HCT116 (cell line): ENCODE measurements around the gene SERPINI2. TPM values are rescaled to one million over a fixed set of nuclear protein-coding genes. Genes with fewer than 3 reads are reported as not detected.

ENCODE experiments used
- ATAC-seq: fragments of 200-7000 bp; cut with Tn5 transposase; 2 replicates; pipeline ENCODE4 v1.9.1; 2020; ENCODE audit warnings: mild to moderate bottlenecking, moderate library complexity
- BruUV-seq: library from RNA; stranded (reverse); fragments of 400-500 nt; replicated peaks from 2 replicates; lab custom pipeline; 2021; lab: Mats Ljungman, UMichigan
- CTCF ChIA-PET: fragments of 300-600 bp; sonication (Branson Sonifier 250); formaldehyde crosslinking; loops from one replicate; lab custom pipeline; 2021; ENCODE audit warnings: antibody characterized with exemption; lab: Charles Lee
- POLR2A ChIA-PET: fragments of 300-600, 350-600 bp; sonication (Branson Sonifier 250); formaldehyde crosslinking; loops from one replicate; lab custom pipeline; 2021; ENCODE audit warnings: antibody characterized with exemption; lab: Charles Lee
- RAD21 ChIA-PET, 2 experiments: fragments of 300-600 bp; sonication (Branson Sonifier 250); formaldehyde crosslinking; loops; one replicate each; lab custom pipeline; 2023; ENCODE audit warnings: low total read pairs in 2 of 2; ENCODE audit not compliant: uncharacterized antibody in 2 of 2, unreplicated experiment in 2 of 2, low non-redundant PET in 1 of 2; lab: Charles Lee
- DNase-seq: peaks from one replicate; pipeline ENCODE4 v3.0.0-alpha.2; 2010; ENCODE audit warnings: low read depth, low spot score
- H2AFZ ChIP-seq: fragments of 200-600 bp; shearing (Covaris generic), sonication (generic); 2 replicates; pipeline ENCODE4 v1.6.1; 2017; ENCODE audit warnings: low read depth, mixed run types, mixed read lengths, antibody characterized with exemption, low read length; ENCODE audit not compliant: poor library complexity, severe bottlenecking
- H3K27ac ChIP-seq: 2 replicates; pipeline ENCODE4 v1.5.1; 2012; ENCODE audit warnings: low read depth, low read length
- H3K27me3 ChIP-seq: fragments of 200-600 bp; sonication (generic); 2 replicates; pipeline ENCODE4 v1.6.1; 2016; ENCODE audit warnings: mixed run types, low read length, mixed read lengths; ENCODE audit not compliant: insufficient read depth
- H3K36me3 ChIP-seq, 2 experiments: fragments of 200-500 bp in 1 of 2; fragments of 200-600 bp in 1 of 2; sonication (Bioruptor generic) in 1 of 2; sonication (generic) in 1 of 2; 2 replicates each; pipeline versions ENCODE4 v1.5.1 to v1.6.1; 2014 to 2016; ENCODE audit warnings: low read length in 2 of 2, inconsistent platforms in 1 of 2, mixed read lengths in 1 of 2, mixed run types in 1 of 2; ENCODE audit not compliant: insufficient read depth in 2 of 2, control insufficient read depth in 1 of 2
- H3K4me1 ChIP-seq, 2 experiments: fragments of 200-600 bp in 1 of 2; sonication (generic) in 1 of 2; 2 replicates each; pipeline versions ENCODE4 v1.5.1 to v1.6.1; 2012 to 2017; ENCODE audit warnings: low read length in 2 of 2, inconsistent platforms in 1 of 2, mild to moderate bottlenecking in 1 of 2, mixed read lengths in 1 of 2, mixed run types in 1 of 2, moderate library complexity in 1 of 2; ENCODE audit not compliant: insufficient read depth in 2 of 2, control insufficient read depth in 1 of 2
- H3K4me2 ChIP-seq: fragments of 200-600 bp; sonication (generic); 2 replicates; pipeline ENCODE4 v1.6.1; 2017; ENCODE audit warnings: mixed run types, low read length, mixed read lengths
- H3K4me3 ChIP-seq, 2 experiments: fragments of 200-600 bp in 1 of 2; sonication (generic) in 1 of 2; replicated peaks in 1 of 2; 2 replicates each; pipeline ENCODE4 v1.5.1; 2011 to 2016; ENCODE audit warnings: low read length in 2 of 2, control low read depth in 1 of 2, low read depth in 1 of 2, mild to moderate bottlenecking in 1 of 2, mixed read lengths in 1 of 2, mixed run types in 1 of 2
- H3K79me2 ChIP-seq: fragments of 200-600 bp; sonication (generic); 2 replicates; pipeline ENCODE4 v1.6.1; 2017; ENCODE audit warnings: mild to moderate bottlenecking, mixed run types, low read length, moderate library complexity, mixed read lengths; ENCODE audit not compliant: insufficient read depth
- H3K9ac ChIP-seq: fragments of 200-600 bp; sonication (generic); 2 replicates; pipeline ENCODE4 v1.6.1; 2016; ENCODE audit warnings: low read length, mixed read lengths
- H3K9me2 ChIP-seq: fragments of 200-600 bp; sonication (generic), shearing (Covaris generic); 2 replicates; pipeline ENCODE4 v1.6.1; 2017; ENCODE audit warnings: mixed run types, mild to moderate bottlenecking, moderate library complexity; ENCODE audit not compliant: insufficient read depth
- H3K9me3 ChIP-seq, 2 experiments: fragments of 200-500 bp in 1 of 2; fragments of 200-600 bp in 1 of 2; sonication (Bioruptor generic) in 1 of 2; sonication (generic) in 1 of 2; 2 replicates each; pipeline ENCODE4 v1.6.1; 2014 to 2017; ENCODE audit warnings: low read length in 2 of 2, mixed read lengths in 2 of 2, inconsistent platforms in 1 of 2, low read depth in 1 of 2, mild to moderate bottlenecking in 1 of 2, mixed run types in 1 of 2, moderate library complexity in 1 of 2; ENCODE audit not compliant: control insufficient read depth in 1 of 2, insufficient read depth in 1 of 2
- H4K20me1 ChIP-seq: fragments of 200-600 bp; sonication (generic), shearing (Covaris generic); 2 replicates; pipeline ENCODE4 v1.6.1; 2017; ENCODE audit warnings: mixed run types, mild to moderate bottlenecking, moderate library complexity; ENCODE audit not compliant: insufficient read depth
- CBX3 ChIP-seq: IDR thresholded peaks from 2 replicates; pipeline ENCODE4 v1.6.1; 2012; ENCODE audit warnings: low read depth
- EGR1 ChIP-seq: IDR thresholded peaks from 2 replicates; pipeline ENCODE4 v1.6.1; 2012; ENCODE audit warnings: low read depth
- ELF1 ChIP-seq: IDR thresholded peaks from 2 replicates; pipeline ENCODE4 v1.6.1; 2012; ENCODE audit warnings: low read depth, borderline replicate concordance
- EZH2 ChIP-seq: fragments of 200-600 bp; sonication (generic); IDR thresholded peaks from 2 replicates; pipeline ENCODE4 v1.6.1; 2017; ENCODE audit warnings: antibody characterized with exemption, mixed run types
- FOSL1 ChIP-seq: IDR thresholded peaks from 2 replicates; pipeline ENCODE4 v1.6.1; 2012; ENCODE audit warnings: low read depth
- JUND ChIP-seq: IDR thresholded peaks from 2 replicates; pipeline ENCODE4 v1.6.1; 2012
- MAX ChIP-seq: IDR thresholded peaks from 2 replicates; pipeline ENCODE4 v1.6.1; 2012
- POLR2AphosphoS5 ChIP-seq: IDR thresholded peaks from 2 replicates; pipeline ENCODE4 v1.6.1; 2011; ENCODE audit warnings: mild to moderate bottlenecking, low read depth, low read length, moderate library complexity
- RAD21 ChIP-seq: IDR thresholded peaks from 2 replicates; pipeline ENCODE4 v1.6.1; 2012; ENCODE audit warnings: low read depth, mild to moderate bottlenecking
- SIN3A ChIP-seq: IDR thresholded peaks from 2 replicates; pipeline ENCODE4 v1.6.1; 2012; ENCODE audit warnings: low read depth
- SP1 ChIP-seq: IDR thresholded peaks from 2 replicates; pipeline ENCODE4 v1.6.1; 2012; ENCODE audit warnings: low read depth
- SRF ChIP-seq: IDR thresholded peaks from 2 replicates; pipeline ENCODE4 v1.6.1; 2012; ENCODE audit warnings: low read depth
- TCF7L2 ChIP-seq: IDR thresholded peaks from 2 replicates; pipeline ENCODE4 v1.7.0; 2011; ENCODE audit warnings: borderline replicate concordance, inconsistent platforms; ENCODE audit not compliant: insufficient read depth, insufficient read length; ENCODE audit errors: extremely low read depth
- YY1 ChIP-seq: IDR thresholded peaks from 2 replicates; pipeline ENCODE4 v1.6.1; 2011; ENCODE audit warnings: low read length, low read depth, moderate library complexity, mild to moderate bottlenecking; ENCODE audit not compliant: insufficient replicate concordance; ENCODE audit errors: extremely low read depth
- ZFX ChIP-seq: fragments of 450-650 bp; IDR thresholded peaks from 2 replicates; pipeline ENCODE4 v1.6.1; 2017
- ZNF274 ChIP-seq: fragments of 200-500 bp; sonication (Bioruptor generic); IDR thresholded peaks from 2 replicates; pipeline ENCODE4 v1.6.1; 2014; ENCODE audit warnings: mild to moderate bottlenecking, low read depth, low read length, inconsistent platforms
- intact Hi-C: fragments of 100-400 bp; cut with micrococcal nuclease; formaldehyde crosslinking; loops from 2 replicates; pipeline ENCODE4 v1.10.0; 2022
- total RNA-seq: library from RNA; stranded (reverse); gene quantifications from one replicate; pipeline ENCODE4 v1.2.1, GENCODE V29; 2021; ENCODE audit not compliant: unreplicated experiment
- TF ChIP-seq, protein P1 (sequence below): IDR thresholded peaks from 2 replicates; pipeline ENCODE4 v1.6.1; 2012; ENCODE audit warnings: low read depth
- TF ChIP-seq, protein P2 (sequence below): IDR thresholded peaks from 2 replicates; pipeline ENCODE4 v1.6.1; 2012
- TF ChIP-seq, protein P3 (sequence below): IDR thresholded peaks from 2 replicates; pipeline ENCODE4 v1.6.1; 2011; ENCODE audit warnings: mild to moderate bottlenecking, low read length, moderate library complexity; ENCODE audit not compliant: insufficient replicate concordance; ENCODE audit errors: extremely low read depth

The SERPINI2 gene
- total RNA-seq, 1 experiment from 2014 or later: 0.27 TPM

- Histone ChIP-seq H3K9me2 (no peaks in the 10 kb centered on the region), H3K4me2 (no peak overlapping the region), H3K27me3 (no peaks in the 10 kb centered on the region), H3K9ac (no peak overlapping the region), H2AFZ (no peak overlapping the region), H4K20me1 (no peaks in the 10 kb centered on the region), H3K36me3 (no peaks in the 10 kb centered on the region), H3K4me3 (no peak overlapping the region), H3K27ac (no peak overlapping the region), H3K9me3 (no peaks in the 10 kb centered on the region), H3K4me1 (no peaks in the 10 kb centered on the region), H3K79me2 (no peaks in the 10 kb centered on the region)
- TF ChIP-seq EGR1: no peak
- TF ChIP-seq ELF1: no peak
- no peak for TF ChIP-seq ZFX
- no peak for TF ChIP-seq EZH2
- TF ChIP-seq, protein P1, sequence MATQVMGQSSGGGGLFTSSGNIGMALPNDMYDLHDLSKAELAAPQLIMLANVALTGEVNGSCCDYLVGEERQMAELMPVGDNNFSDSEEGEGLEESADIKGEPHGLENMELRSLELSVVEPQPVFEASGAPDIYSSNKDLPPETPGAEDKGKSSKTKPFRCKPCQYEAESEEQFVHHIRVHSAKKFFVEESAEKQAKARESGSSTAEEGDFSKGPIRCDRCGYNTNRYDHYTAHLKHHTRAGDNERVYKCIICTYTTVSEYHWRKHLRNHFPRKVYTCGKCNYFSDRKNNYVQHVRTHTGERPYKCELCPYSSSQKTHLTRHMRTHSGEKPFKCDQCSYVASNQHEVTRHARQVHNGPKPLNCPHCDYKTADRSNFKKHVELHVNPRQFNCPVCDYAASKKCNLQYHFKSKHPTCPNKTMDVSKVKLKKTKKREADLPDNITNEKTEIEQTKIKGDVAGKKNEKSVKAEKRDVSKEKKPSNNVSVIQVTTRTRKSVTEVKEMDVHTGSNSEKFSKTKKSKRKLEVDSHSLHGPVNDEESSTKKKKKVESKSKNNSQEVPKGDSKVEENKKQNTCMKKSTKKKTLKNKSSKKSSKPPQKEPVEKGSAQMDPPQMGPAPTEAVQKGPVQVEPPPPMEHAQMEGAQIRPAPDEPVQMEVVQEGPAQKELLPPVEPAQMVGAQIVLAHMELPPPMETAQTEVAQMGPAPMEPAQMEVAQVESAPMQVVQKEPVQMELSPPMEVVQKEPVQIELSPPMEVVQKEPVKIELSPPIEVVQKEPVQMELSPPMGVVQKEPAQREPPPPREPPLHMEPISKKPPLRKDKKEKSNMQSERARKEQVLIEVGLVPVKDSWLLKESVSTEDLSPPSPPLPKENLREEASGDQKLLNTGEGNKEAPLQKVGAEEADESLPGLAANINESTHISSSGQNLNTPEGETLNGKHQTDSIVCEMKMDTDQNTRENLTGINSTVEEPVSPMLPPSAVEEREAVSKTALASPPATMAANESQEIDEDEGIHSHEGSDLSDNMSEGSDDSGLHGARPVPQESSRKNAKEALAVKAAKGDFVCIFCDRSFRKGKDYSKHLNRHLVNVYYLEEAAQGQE: no peak
- no peak for TF ChIP-seq ZNF274
- no peak for TF ChIP-seq FOSL1
- no peak for TF ChIP-seq SRF
- no peak for TF ChIP-seq CBX3
- TF ChIP-seq SP1: no peak
- no peak for TF ChIP-seq SIN3A
- no peak for TF ChIP-seq YY1
- no peak for TF ChIP-seq TCF7L2
- TF ChIP-seq, protein P2, sequence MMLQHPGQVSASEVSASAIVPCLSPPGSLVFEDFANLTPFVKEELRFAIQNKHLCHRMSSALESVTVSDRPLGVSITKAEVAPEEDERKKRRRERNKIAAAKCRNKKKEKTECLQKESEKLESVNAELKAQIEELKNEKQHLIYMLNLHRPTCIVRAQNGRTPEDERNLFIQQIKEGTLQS: no peak
- TF ChIP-seq, protein P3, sequence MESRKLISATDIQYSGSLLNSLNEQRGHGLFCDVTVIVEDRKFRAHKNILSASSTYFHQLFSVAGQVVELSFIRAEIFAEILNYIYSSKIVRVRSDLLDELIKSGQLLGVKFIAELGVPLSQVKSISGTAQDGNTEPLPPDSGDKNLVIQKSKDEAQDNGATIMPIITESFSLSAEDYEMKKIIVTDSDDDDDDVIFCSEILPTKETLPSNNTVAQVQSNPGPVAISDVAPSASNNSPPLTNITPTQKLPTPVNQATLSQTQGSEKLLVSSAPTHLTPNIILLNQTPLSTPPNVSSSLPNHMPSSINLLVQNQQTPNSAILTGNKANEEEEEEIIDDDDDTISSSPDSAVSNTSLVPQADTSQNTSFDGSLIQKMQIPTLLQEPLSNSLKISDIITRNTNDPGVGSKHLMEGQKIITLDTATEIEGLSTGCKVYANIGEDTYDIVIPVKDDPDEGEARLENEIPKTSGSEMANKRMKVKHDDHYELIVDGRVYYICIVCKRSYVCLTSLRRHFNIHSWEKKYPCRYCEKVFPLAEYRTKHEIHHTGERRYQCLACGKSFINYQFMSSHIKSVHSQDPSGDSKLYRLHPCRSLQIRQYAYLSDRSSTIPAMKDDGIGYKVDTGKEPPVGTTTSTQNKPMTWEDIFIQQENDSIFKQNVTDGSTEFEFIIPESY: no peak
- TF ChIP-seq JUND: no peak
- no peak for TF ChIP-seq RAD21
- no peak for TF ChIP-seq MAX
- no peak for TF ChIP-seq POLR2AphosphoS5
- ChIA-PET POLR2A (no interaction called here), RAD21 (no interaction called here), CTCF (interaction anchor here (0.7 kb wide), 1 partner anchor 726 kb away, joined by 3 read pairs; no protein-coding TSS in a partner anchor)
- ATAC-seq: no peak
- DNase-seq: no peak
- BruUV-seq: no TSS peak
- intact Hi-C loops: no loop called here
Observed at GRCh38 chr3:167441256-167441655, 32.6 kb downstream of the SERPINI2 start.
